ENCODE data around the gene PDIA4. TPM values are rescaled to one million over a fixed set of nuclear protein-coding genes. Genes with fewer than 3 reads are reported as not detected.
"Not testable (repeated sequence)": the region's sequence is repeated elsewhere in the genome, so short reads cannot be mapped to it uniquely, and the experiment has no call there.

Gene PDIA4
- total RNA-seq, 1 experiment from 2014 or later, result 217 TPM

GRCh38 chr7:148979072-148979471, 49.2 kb downstream of the PDIA4 start:
- H3K36me3 ChIP-seq (ENCODE audit: control insufficient read depth in 1 of 2, insufficient read depth in 2 of 2, low read length in 2 of 2); H3K9me3 ChIP-seq (ENCODE audit: control insufficient read depth in 1 of 2, insufficient read depth in 1 of 2, low read depth in 1 of 2, low read length in 2 of 2); H3K27ac ChIP-seq (ENCODE audit: low read depth, low read length); RAD21 ChIA-PET (ENCODE audit: low non-redundant PET in 1 of 2, low total read pairs in 2 of 2, uncharacterized antibody in 2 of 2, unreplicated experiment in 2 of 2); H4K20me1 ChIP-seq (ENCODE audit: insufficient read depth); H2AFZ ChIP-seq (ENCODE audit: low read depth, low read length, poor library complexity, severe bottlenecking); H3K9me2 ChIP-seq (ENCODE audit: insufficient read depth); POLR2A ChIA-PET; H3K4me2 ChIP-seq (ENCODE audit: low read length); H3K4me1 ChIP-seq (ENCODE audit: control insufficient read depth in 1 of 2, insufficient read depth in 2 of 2, low read length in 2 of 2); BruUV-seq (replicated peaks); DNase-seq (ENCODE audit: low read depth, low spot score); H3K9ac ChIP-seq (ENCODE audit: low read length); H3K79me2 ChIP-seq (ENCODE audit: insufficient read depth, low read length); CTCF ChIA-PET; H3K27me3 ChIP-seq (ENCODE audit: insufficient read depth, low read length); H3K4me3 ChIP-seq (replicated peaks in 1 of 2; ENCODE audit: low read depth in 1 of 2, low read length in 2 of 2); intact Hi-C loops (cut with micrococcal nuclease): not testable (repeated sequence)
- 0 out of 6 replicates have a peak, but pooled peaks of 1 of the 3 experiments have one; percentile 11 for TF ChIP-seq CTCF (IDR thresholded peaks at IDR 0.05 in 2 of 3, conservative IDR thresholded peaks at IDR 0.05 in 1 of 3; ENCODE audit: borderline replicate concordance in 1 of 3, insufficient read depth in 1 of 3, low read depth in 2 of 3, low read length in 2 of 3)
- ATAC-seq, result 0 out of 2 replicates have a peak, but pooled peaks have one; percentile 41

GRCh38 chr7:148978091-148978490, 50.2 kb downstream of the PDIA4 start:
- Histone ChIP-seq H3K4me3 (replicated peaks in 1 of 2; ENCODE audit: low read depth in 1 of 2, low read length in 2 of 2) (no peak overlapping the region), H2AFZ (ENCODE audit: low read depth, low read length, poor library complexity, severe bottlenecking) (no peak overlapping the region), H3K4me2 (ENCODE audit: low read length) (no peak overlapping the region), H4K20me1 (ENCODE audit: insufficient read depth) (no peaks in the 10 kb centered on the region), H3K27ac (ENCODE audit: low read depth, low read length) (no peak overlapping the region), H3K4me1 (ENCODE audit: control insufficient read depth in 1 of 2, insufficient read depth in 2 of 2, low read length in 2 of 2) (no peaks in the 10 kb centered on the region), H3K9ac (ENCODE audit: low read length) (no peak overlapping the region), H3K27me3 (ENCODE audit: insufficient read depth, low read length) (no peaks in the 10 kb centered on the region), H3K9me2 (ENCODE audit: insufficient read depth) (no peaks in the 10 kb centered on the region), H3K79me2 (ENCODE audit: insufficient read depth, low read length) (no peaks in the 10 kb centered on the region), H3K9me3 (ENCODE audit: control insufficient read depth in 1 of 2, insufficient read depth in 1 of 2, low read depth in 1 of 2, low read length in 2 of 2) (no peaks in the 10 kb centered on the region), H3K36me3 (ENCODE audit: control insufficient read depth in 1 of 2, insufficient read depth in 2 of 2, low read length in 2 of 2) (no peaks in the 10 kb centered on the region)
- BruUV-seq (replicated peaks), result no TSS peak
- RAD21 ChIA-PET (ENCODE audit: low non-redundant PET in 1 of 2, low total read pairs in 2 of 2, uncharacterized antibody in 2 of 2, unreplicated experiment in 2 of 2), result no interaction called here
- CTCF ChIA-PET, result no interaction called here
- intact Hi-C loops (cut with micrococcal nuclease), result no loop called here
- DNase-seq (ENCODE audit: low read depth, low spot score) (no peak), ATAC-seq (no peak)
- POLR2A ChIA-PET, result no interaction called here
- TF ChIP-seq POLR2A (IDR thresholded peaks at IDR 0.05; ENCODE audit: borderline replicate concordance, extremely low read depth, insufficient read depth, insufficient read length) (no peak), EZH2phosphoT487 (IDR thresholded peaks at IDR 0.05; ENCODE audit: borderline replicate concordance) (no peak), RAD21 (IDR thresholded peaks at IDR 0.05; ENCODE audit: low read depth) (no peak), EGR1 (IDR thresholded peaks at IDR 0.05; ENCODE audit: low read depth) (no peak), EZH2 (IDR thresholded peaks at IDR 0.05) (no peak), SP1 (IDR thresholded peaks at IDR 0.05; ENCODE audit: low read depth) (no peak), MAX (IDR thresholded peaks at IDR 0.05) (no peak), ELF1 (IDR thresholded peaks at IDR 0.05; ENCODE audit: borderline replicate concordance, low read depth) (no peak), ZNF274 (IDR thresholded peaks at IDR 0.05; ENCODE audit: low read depth, low read length) (no peak), FOSL1 (IDR thresholded peaks at IDR 0.05; ENCODE audit: low read depth) (no peak), SRF (IDR thresholded peaks at IDR 0.05; ENCODE audit: low read depth) (no peak), SIN3A (IDR thresholded peaks at IDR 0.05; ENCODE audit: low read depth) (no peak), YY1 (IDR thresholded peaks at IDR 0.05; ENCODE audit: extremely low read depth, insufficient replicate concordance, low read depth, low read length) (no peak), REST (IDR thresholded peaks at IDR 0.05; ENCODE audit: low read depth) (no peak), ATF3 (IDR thresholded peaks at IDR 0.05) (no peak), JUND (IDR thresholded peaks at IDR 0.05) (no peak), CBX3 (IDR thresholded peaks at IDR 0.05; ENCODE audit: low read depth) (no peak)

Measured in HCT116 (cell line).